OCI-LY1 (cell line): ENCODE data around the gene WBP1L.

Experiments
- H2AFZ ChIP-seq: fragments of 200-600 bp; sonication (generic), shearing (Covaris generic); 2 replicates; pipeline ENCODE4 v1.6.0; 2014; ENCODE audit warnings: antibody characterized with exemption, mild to moderate bottlenecking, low read length
- H3F3A ChIP-seq: fragments of 200-600 bp; sonication (generic), shearing (Covaris generic); 2 replicates; pipeline ENCODE4 v1.6.0; 2014; ENCODE audit warnings: mild to moderate bottlenecking, antibody characterized with exemption, low read length, moderate library complexity; ENCODE audit not compliant: insufficient read depth
- H3K27ac ChIP-seq: fragments of 200-600 bp; sonication (generic); 2 replicates; pipeline ENCODE4 v1.5.1; 2014; ENCODE audit warnings: low read length, mixed run types, mild to moderate bottlenecking, low read depth; ENCODE audit not compliant: poor library complexity, severe bottlenecking
- H3K27me3 ChIP-seq: fragments of 200-600 bp; sonication (generic); 2 replicates; pipeline ENCODE4 v1.6.0; 2014; ENCODE audit warnings: antibody characterized with exemption, mild to moderate bottlenecking, low read length, moderate library complexity; ENCODE audit not compliant: insufficient read depth
- H3K36me3 ChIP-seq: fragments of 200-600 bp; sonication (generic); 2 replicates; pipeline ENCODE4 v1.6.1; 2014; ENCODE audit warnings: mild to moderate bottlenecking, antibody characterized with exemption, low read length, moderate library complexity, mixed read lengths; ENCODE audit not compliant: insufficient read depth
- H3K4me1 ChIP-seq: fragments of 200-600 bp; sonication (generic); 2 replicates; pipeline ENCODE4 v1.5.1; 2014; ENCODE audit warnings: mild to moderate bottlenecking, low read length, moderate library complexity; ENCODE audit not compliant: insufficient read depth, severe bottlenecking
- H3K4me2 ChIP-seq: fragments of 200-600 bp; sonication (generic), shearing (Covaris generic); 2 replicates; pipeline ENCODE4 v1.6.1; 2014; ENCODE audit warnings: low read length
- H3K4me3 ChIP-seq: fragments of 200-600 bp; sonication (generic); 2 replicates; pipeline ENCODE4 v1.5.1; 2014; ENCODE audit warnings: low read length, low read depth, mild to moderate bottlenecking, mixed read lengths; ENCODE audit not compliant: poor library complexity, severe bottlenecking
- H3K79me2 ChIP-seq: fragments of 200-600 bp; shearing (Covaris generic); 2 replicates; pipeline ENCODE4 v1.6.1; 2016; ENCODE audit warnings: mixed run types, low read length, mixed read lengths; ENCODE audit not compliant: insufficient read depth
- H3K9ac ChIP-seq: fragments of 200-600 bp; sonication (generic), shearing (Covaris generic); 2 replicates; pipeline ENCODE4 v1.6.1; 2014; ENCODE audit warnings: mild to moderate bottlenecking, low read length, mixed read lengths
- H3K9me2 ChIP-seq: fragments of 200-600 bp; sonication (generic), shearing (Covaris generic); 2 replicates; pipeline ENCODE4 v1.6.1; 2014; ENCODE audit warnings: low read depth, mild to moderate bottlenecking, low read length, mixed read lengths
- H3K9me3 ChIP-seq: fragments of 200-600 bp; shearing (Covaris generic); 2 replicates; pipeline ENCODE4 v1.6.1; 2014; ENCODE audit warnings: low read length, mixed read lengths
- H4K20me1 ChIP-seq: fragments of 200-600 bp; sonication (generic), shearing (Covaris generic); 2 replicates; pipeline ENCODE4 v1.6.0; 2016; ENCODE audit warnings: mild to moderate bottlenecking, low read length; ENCODE audit not compliant: insufficient read depth
- EZH2 ChIP-seq: fragments of 200-600 bp; sonication (generic), shearing (Covaris generic); IDR thresholded peaks from 2 replicates; pipeline ENCODE4 v1.8.0; 2017; ENCODE audit warnings: borderline replicate concordance, mixed run types, mild to moderate bottlenecking, antibody characterized with exemption, low read length, moderate library complexity, mixed read lengths
- TF ChIP-seq, protein P1 (sequence below): fragments of 200-600 bp; sonication (generic), shearing (Covaris generic); IDR thresholded peaks from 2 replicates; pipeline ENCODE4 v1.5.1; 2017; ENCODE audit warnings: mild to moderate bottlenecking, antibody characterized with exemption, low read length, moderate library complexity, mixed read lengths

The WBP1L gene

GRCh38 chr10:102721954-102722353 is 21.8 kb upstream of the WBP1L start:
- no peaks in the 10 kb centered on the region for H3K9me2 ChIP-seq
- H4K20me1 ChIP-seq: no peaks in the 10 kb centered on the region
- TF ChIP-seq, protein P1, sequence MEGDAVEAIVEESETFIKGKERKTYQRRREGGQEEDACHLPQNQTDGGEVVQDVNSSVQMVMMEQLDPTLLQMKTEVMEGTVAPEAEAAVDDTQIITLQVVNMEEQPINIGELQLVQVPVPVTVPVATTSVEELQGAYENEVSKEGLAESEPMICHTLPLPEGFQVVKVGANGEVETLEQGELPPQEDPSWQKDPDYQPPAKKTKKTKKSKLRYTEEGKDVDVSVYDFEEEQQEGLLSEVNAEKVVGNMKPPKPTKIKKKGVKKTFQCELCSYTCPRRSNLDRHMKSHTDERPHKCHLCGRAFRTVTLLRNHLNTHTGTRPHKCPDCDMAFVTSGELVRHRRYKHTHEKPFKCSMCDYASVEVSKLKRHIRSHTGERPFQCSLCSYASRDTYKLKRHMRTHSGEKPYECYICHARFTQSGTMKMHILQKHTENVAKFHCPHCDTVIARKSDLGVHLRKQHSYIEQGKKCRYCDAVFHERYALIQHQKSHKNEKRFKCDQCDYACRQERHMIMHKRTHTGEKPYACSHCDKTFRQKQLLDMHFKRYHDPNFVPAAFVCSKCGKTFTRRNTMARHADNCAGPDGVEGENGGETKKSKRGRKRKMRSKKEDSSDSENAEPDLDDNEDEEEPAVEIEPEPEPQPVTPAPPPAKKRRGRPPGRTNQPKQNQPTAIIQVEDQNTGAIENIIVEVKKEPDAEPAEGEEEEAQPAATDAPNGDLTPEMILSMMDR: no peak
- no peak for TF ChIP-seq EZH2
- H3K79me2 ChIP-seq: no peaks in the 10 kb centered on the region; the same call in 1 of the 2 replicates
- H3F3A ChIP-seq: no peaks in the 10 kb centered on the region
- H3K4me3 ChIP-seq: no peak overlapping the region
- no peak overlapping the region for H3K4me2 ChIP-seq
- H3K27ac ChIP-seq: no peak overlapping the region
- peaks cover 30% of the 10 kb centered on the region for H3K36me3 ChIP-seq
- H3K4me1 ChIP-seq: peaks cover 13% of the 10 kb centered on the region
- H3K9me3 ChIP-seq: no peaks in the 10 kb centered on the region
- no peaks in the 10 kb centered on the region for H3K27me3 ChIP-seq
- H2AFZ ChIP-seq: no peak overlapping the region
- H3K9ac ChIP-seq: no peak overlapping the region

GRCh38 chr10:102723989-102724388 is 19.8 kb upstream of the WBP1L start:
- no peak overlapping the region for H3K9ac ChIP-seq
- no peak overlapping the region for H3K4me2 ChIP-seq
- no peaks in the 10 kb centered on the region for H3K27me3 ChIP-seq
- H2AFZ ChIP-seq: no peak overlapping the region
- H3K4me3 ChIP-seq: no peak overlapping the region
- H3K79me2 ChIP-seq: no peaks in the 10 kb centered on the region
- H3K9me2 ChIP-seq: no peaks in the 10 kb centered on the region
- H3K4me1 ChIP-seq: no peaks in the 10 kb centered on the region
- no peaks in the 10 kb centered on the region for H4K20me1 ChIP-seq
- H3F3A ChIP-seq: no peaks in the 10 kb centered on the region
- no peaks in the 10 kb centered on the region for H3K9me3 ChIP-seq
- H3K36me3 ChIP-seq: peaks cover 32% of the 10 kb centered on the region
- H3K27ac ChIP-seq: no peak overlapping the region
- TF ChIP-seq EZH2: no peak
- TF ChIP-seq, protein P1: no peak

GRCh38 chr10:102726274-102726673 is 17.5 kb upstream of the WBP1L start:
- TF ChIP-seq, protein P1: no peak

More at GRCh38 chr10:102726274-102726673, 17.5 kb upstream of the WBP1L start:
- H3K79me2 ChIP-seq: no peaks in the 10 kb centered on the region
- peaks cover 36% of the 10 kb centered on the region for H3K36me3 ChIP-seq
- H3K27me3 ChIP-seq: no peaks in the 10 kb centered on the region
- H2AFZ ChIP-seq: no peak overlapping the region
- H4K20me1 ChIP-seq: no peaks in the 10 kb centered on the region
- no peaks in the 10 kb centered on the region for H3F3A ChIP-seq
- H3K9me2 ChIP-seq: no peaks in the 10 kb centered on the region
- no peak overlapping the region for H3K9ac ChIP-seq
- no peaks in the 10 kb centered on the region for H3K4me1 ChIP-seq
- no peak overlapping the region for H3K4me3 ChIP-seq
- H3K27ac ChIP-seq: no peak overlapping the region
- H3K4me2 ChIP-seq: no peak overlapping the region
- H3K9me3 ChIP-seq: no peaks in the 10 kb centered on the region
